ENCODE data around the gene SCD. TPM values are rescaled to one million over a fixed set of nuclear protein-coding genes. Genes with fewer than 3 reads are reported as not detected.

The SCD gene
- total RNA-seq, 2 donors from 2014 or later: 67.5 to 185 TPM

- ATAC-seq (no peak), DNase-seq (ENCODE audit: low spot score in 2 of 2) (no peak)
- Mint-ChIP-seq H3K27ac (no peak overlapping the region), H3K9me3 (no peaks in the 10 kb centered on the region), H3K36me3 (no peaks in the 10 kb centered on the region)
These were observed 13.2 kb upstream of the SCD start for GRCh38 chr10:100333661-100334440.

GRCh38 chr10:100334762-100335161, 12.3 kb upstream of the SCD start:
- no peaks in the 10 kb centered on the region for H3K9me3 Mint-ChIP-seq
- ATAC-seq (no peak), DNase-seq (ENCODE audit: low spot score in 2 of 2) (no peak)
- H3K27ac Mint-ChIP-seq: no peak overlapping the region
- H3K36me3 Mint-ChIP-seq: no peaks in the 10 kb centered on the region

- Mint-ChIP-seq H3K27ac (peak overlapping the region; percentile 73 to 74), H3K9me3 (no peaks in the 10 kb centered on the region), H3K36me3 (no peaks in the 10 kb centered on the region)
- ATAC-seq (peak; percentile 84 to 85), DNase-seq (ENCODE audit: low spot score in 2 of 2) (peak; percentile 72 to 86)
These were observed 8.5 kb upstream of the SCD start for GRCh38 chr10:100338434-100339036.

- no peaks in the 10 kb centered on the region for H3K36me3 Mint-ChIP-seq
- DNase-seq (ENCODE audit: low spot score in 2 of 2) (no peak), ATAC-seq (no peak)
- no peaks in the 10 kb centered on the region for H3K9me3 Mint-ChIP-seq
- peak overlapping the region in 1 of 2 donors; percentile 74 for H3K27ac Mint-ChIP-seq
These were observed 7.8 kb upstream of the SCD start for GRCh38 chr10:100339236-100339635.

- ATAC-seq (no peak), DNase-seq (ENCODE audit: low spot score in 2 of 2) (no peak)
- peaks cover 0 to 7% of the 10 kb centered on the region in 2 donors for H3K36me3 Mint-ChIP-seq
- no peaks in the 10 kb centered on the region for H3K9me3 Mint-ChIP-seq
- H3K27ac Mint-ChIP-seq: peak overlapping the region; percentile 16 to 61
These were observed 5.8 kb upstream of the SCD start for GRCh38 chr10:100340948-100341847.

GRCh38 chr10:100341953-100342626, 4.9 kb upstream of the SCD start:
- Mint-ChIP-seq H3K27ac (peak overlapping the region in 1 of 2 donors; percentile 61), H3K36me3 (peaks cover 0 to 9% of the 10 kb centered on the region in 2 donors), H3K9me3 (no peaks in the 10 kb centered on the region)
- DNase-seq (ENCODE audit: low spot score in 2 of 2) (peak in 1 of 2 donors; percentile 52), ATAC-seq (peak in 1 of 2 donors; percentile 46)

GRCh38 chr10:100342627-100342972, 4.4 kb upstream of the SCD start:
- H3K36me3 Mint-ChIP-seq: peaks cover 2 to 13% of the 10 kb centered on the region in 2 donors
- DNase-seq (ENCODE audit: low spot score in 2 of 2): no peak
- H3K27ac Mint-ChIP-seq: no peak overlapping the region
- no peaks in the 10 kb centered on the region for H3K9me3 Mint-ChIP-seq
- ATAC-seq: no peak

- H3K9me3 Mint-ChIP-seq: no peaks in the 10 kb centered on the region
- H3K36me3 Mint-ChIP-seq: peaks cover 19 to 30% of the 10 kb centered on the region in 2 donors
- DNase-seq (ENCODE audit: low spot score in 2 of 2) (no peak), ATAC-seq (no peak)
- peak overlapping the region in 1 of 2 donors; percentile 58 for H3K27ac Mint-ChIP-seq
These were observed 2.7 kb upstream of the SCD start for GRCh38 chr10:100344241-100344788.

GRCh38 chr10:100345570-100346330, 1.3 kb upstream of the SCD start:
- no peak for ATAC-seq
- Mint-ChIP-seq H3K9me3 (no peaks in the 10 kb centered on the region), H3K27ac (peak overlapping the region; percentile 78 to 85), H3K36me3 (peaks cover 32 to 44% of the 10 kb centered on the region in 2 donors)
- DNase-seq (ENCODE audit: low spot score in 2 of 2): no peak

- ATAC-seq (peak; percentile 76 to 78), DNase-seq (ENCODE audit: low spot score in 2 of 2) (peak; percentile 75 to 80)
- H3K9me3 Mint-ChIP-seq: no peaks in the 10 kb centered on the region
- peaks cover 37 to 50% of the 10 kb centered on the region in 2 donors for H3K36me3 Mint-ChIP-seq
- H3K27ac Mint-ChIP-seq: peak overlapping the region; percentile 78 to 82
These were observed 675 bp upstream of the SCD start for GRCh38 chr10:100346351-100346764.

- H3K9me3 Mint-ChIP-seq: no peaks in the 10 kb centered on the region
- peak overlapping the region; percentile 78 to 93 for H3K27ac Mint-ChIP-seq
- DNase-seq (ENCODE audit: low spot score in 2 of 2) (no peak), ATAC-seq (no peak)
- peaks cover 47 to 64% of the 10 kb centered on the region in 2 donors for H3K36me3 Mint-ChIP-seq
These were observed 649 bp downstream of the SCD start for GRCh38 chr10:100347568-100348195.

GRCh38 chr10:100348389-100348927, 1.4 kb downstream of the SCD start:
- H3K9me3 Mint-ChIP-seq: no peaks in the 10 kb centered on the region
- DNase-seq (ENCODE audit: low spot score in 2 of 2) (no peak), ATAC-seq (no peak)
- peak overlapping the region; percentile 78 to 93 for H3K27ac Mint-ChIP-seq
- H3K36me3 Mint-ChIP-seq: peaks cover 52 to 71% of the 10 kb centered on the region in 2 donors

GRCh38 chr10:100349087-100349486, 2.1 kb downstream of the SCD start:
- ATAC-seq (no peak), DNase-seq (ENCODE audit: low spot score in 2 of 2) (no peak)
- peaks cover 55 to 78% of the 10 kb centered on the region in 2 donors for H3K36me3 Mint-ChIP-seq
- H3K27ac Mint-ChIP-seq: peak overlapping the region; percentile 22 to 24
- no peaks in the 10 kb centered on the region for H3K9me3 Mint-ChIP-seq

GRCh38 chr10:100349672-100350071, 2.6 kb downstream of the SCD start:
- peaks cover 61 to 84% of the 10 kb centered on the region in 2 donors for H3K36me3 Mint-ChIP-seq
- DNase-seq (ENCODE audit: low spot score in 2 of 2) (no peak), ATAC-seq (no peak)
- H3K9me3 Mint-ChIP-seq: no peaks in the 10 kb centered on the region
- H3K27ac Mint-ChIP-seq: peak overlapping the region; percentile 24 to 47

Data from activated naive CD4-positive, alpha-beta T cell treated with anti-CD3 and anti-CD28 coated beads, Interleukin-2, amount 50 U/mL, for 72 hours (primary cell).